SK-N-SH (cell line): ENCODE results near the gene DNAJA3. TPM values are rescaled to one million over a fixed set of nuclear protein-coding genes. Genes with fewer than 3 reads are reported as not detected.

Experiments
- CTCF ChIA-PET: fragments of 300-600, 350-600 bp; formaldehyde crosslinking; extraction: SDS; loops from one replicate; lab custom pipeline; 2021; lab: Yijun Ruan, JAX
- POLR2A ChIA-PET: fragments of 350-600 bp; sonication (Branson Sonifier 250); formaldehyde crosslinking; extraction: SDS; loops from one replicate; lab custom pipeline; 2020; ENCODE audit warnings: antibody characterized with exemption, inconsistent platforms; lab: Yijun Ruan, JAX
- DNase-seq: peaks from one replicate; pipeline ENCODE4 v3.0.0; 2012
- H2AFZ ChIP-seq: fragments of 200-600 bp; sonication (generic); 2 replicates; pipeline ENCODE4 v1.8.1; 2016; ENCODE audit warnings: antibody characterized with exemption, mild to moderate bottlenecking, low read depth
- H3F3A ChIP-seq: fragments of 200-600 bp; sonication (generic); replicated peaks from 2 replicates; pipeline ENCODE3; 2016; ENCODE audit warnings: antibody characterized with exemption, mild to moderate bottlenecking; ENCODE audit not compliant: insufficient read depth
- H3K27ac ChIP-seq, 2 experiments: fragments of 200-500 bp in 1 of 2; fragments of 200-600 bp in 1 of 2; sonication (Bioruptor generic) in 1 of 2; sonication (generic), shearing (Covaris generic) in 1 of 2; 2 replicates each; pipeline versions ENCODE4 v1.5.1 to v1.6.1; 2014 to 2016; ENCODE audit warnings: low read depth in 2 of 2, inconsistent platforms in 1 of 2, low read length in 1 of 2, mild to moderate bottlenecking in 1 of 2, mixed read lengths in 1 of 2
- H3K27me3 ChIP-seq: fragments of 200-600 bp; sonication (generic), shearing (Covaris generic); 2 replicates; pipeline ENCODE4 v1.6.1; 2016; ENCODE audit warnings: mixed run types; ENCODE audit not compliant: insufficient read depth
- H3K36me3 ChIP-seq, 2 experiments: fragments of 200-500 bp in 1 of 2; fragments of 200-600 bp in 1 of 2; sonication (Bioruptor generic) in 1 of 2; sonication (generic) in 1 of 2; replicated peaks in 1 of 2; 2 replicates each; pipeline versions ENCODE3 to v1.5.1; 2014 to 2016; ENCODE audit warnings: low read length in 1 of 2, mild to moderate bottlenecking in 1 of 2; ENCODE audit not compliant: insufficient read depth in 2 of 2, control insufficient read depth in 1 of 2
- H3K4me1 ChIP-seq, 2 experiments: fragments of 200-500 bp in 1 of 2; fragments of 200-600 bp in 1 of 2; sonication (Bioruptor generic) in 1 of 2; sonication (generic), shearing (Covaris generic) in 1 of 2; 2 replicates each; pipeline versions ENCODE4 v1.5.1 to v1.6.1; 2014 to 2016; ENCODE audit warnings: low read depth in 1 of 2, low read length in 1 of 2, mixed run types in 1 of 2; ENCODE audit not compliant: insufficient read depth in 2 of 2, control insufficient read depth in 1 of 2
- H3K4me2 ChIP-seq: fragments of 200-600 bp; sonication (generic), shearing (Covaris generic); 2 replicates; pipeline ENCODE4 v1.6.1; 2017; ENCODE audit warnings: mixed run types
- H3K4me3 ChIP-seq, 2 experiments: fragments of 200-500 bp in 1 of 2; fragments of 200-600 bp in 1 of 2; sonication (Bioruptor generic) in 1 of 2; sonication (generic), shearing (Covaris generic) in 1 of 2; 2 replicates each; pipeline versions ENCODE4 v1.5.1 to v1.8.1; 2014 to 2016; ENCODE audit warnings: low read depth in 2 of 2, inconsistent platforms in 1 of 2, low read length in 1 of 2, mild to moderate bottlenecking in 1 of 2, mixed read lengths in 1 of 2, moderate library complexity in 1 of 2
- H3K79me2 ChIP-seq: fragments of 200-600 bp; sonication (generic); 2 replicates; pipeline ENCODE4 v1.8.1; 2017; ENCODE audit warnings: mild to moderate bottlenecking; ENCODE audit not compliant: insufficient read depth
- H3K9ac ChIP-seq: fragments of 200-600 bp; sonication (generic); 2 replicates; pipeline ENCODE4 v1.6.1; 2017; ENCODE audit warnings: mixed run types
- H3K9me2 ChIP-seq: fragments of 200-600 bp; sonication (generic); 2 replicates; pipeline ENCODE4 v1.6.1; 2017; ENCODE audit warnings: mixed run types
- H3K9me3 ChIP-seq: fragments of 200-600 bp; sonication (generic); 2 replicates; pipeline ENCODE4 v1.6.1; 2017; ENCODE audit warnings: mixed run types, mild to moderate bottlenecking, moderate library complexity
- H4K20me1 ChIP-seq: fragments of 200-600 bp; sonication (generic); 2 replicates; pipeline ENCODE4 v1.6.1; 2017; ENCODE audit warnings: mild to moderate bottlenecking, mixed run types; ENCODE audit not compliant: insufficient read depth
- CHD2 ChIP-seq: fragments of 150-350 bp; IDR thresholded peaks from 2 replicates; pipeline ENCODE4 v1.6.1; 2018; ENCODE audit warnings: low read length; ENCODE audit not compliant: partially characterized antibody
- CTCF ChIP-seq: fragments of 200-600 bp; sonication (generic); IDR thresholded peaks from 2 replicates; pipeline ENCODE4 v1.6.1; 2017; ENCODE audit warnings: antibody characterized with exemption, mild to moderate bottlenecking, moderate library complexity
- EP300 ChIP-seq, 2 experiments: IDR thresholded peaks; 2 replicates each; pipeline versions ENCODE4 v1.4.0 to v1.6.1; 2012; ENCODE audit warnings: borderline replicate concordance in 1 of 2, low read depth in 1 of 2, low read length in 1 of 2
- GATA2 ChIP-seq: sonication (generic); formaldehyde crosslinking; IDR thresholded peaks from 2 replicates; pipeline ENCODE4 v1.5.0; 2020; ENCODE audit warnings: mild to moderate bottlenecking, missing genetic modification reagents
- IRF3 ChIP-seq: fragments of 150-350 bp; IDR thresholded peaks from 2 replicates; pipeline ENCODE4 v1.6.1; 2016; ENCODE audit warnings: mild to moderate bottlenecking, low read depth, low read length
- JUND ChIP-seq: IDR thresholded peaks from 2 replicates; pipeline ENCODE4 v1.4.0; 2012
- MEF2A ChIP-seq: IDR thresholded peaks from 2 replicates; pipeline ENCODE4 v1.4.0; 2012; ENCODE audit warnings: low read depth, borderline replicate concordance
- MXI1 ChIP-seq: IDR thresholded peaks from 2 replicates; pipeline ENCODE4 v1.6.1; 2012; ENCODE audit warnings: mild to moderate bottlenecking, low read depth, low read length, improper control_type of control experiment
- NRF1 ChIP-seq: IDR thresholded peaks from 2 replicates; pipeline ENCODE4 v1.6.1; 2012; ENCODE audit warnings: low read depth, mild to moderate bottlenecking, low read length
- RCOR1 ChIP-seq: fragments of 150-350 bp; IDR thresholded peaks from 2 replicates; pipeline ENCODE4 v1.6.1; 2017; ENCODE audit warnings: antibody characterized with exemption, low read length
- RFX5 ChIP-seq: IDR thresholded peaks from 2 replicates; pipeline ENCODE4 v1.6.1; 2012; ENCODE audit warnings: mild to moderate bottlenecking, improper control_type of control experiment, low read length
- RXRA ChIP-seq: IDR thresholded peaks from 2 replicates; pipeline ENCODE4 v1.4.0; 2012; ENCODE audit warnings: low read depth, mild to moderate bottlenecking, borderline replicate concordance
- SIN3A ChIP-seq: IDR thresholded peaks from 2 replicates; pipeline ENCODE4 v1.6.1; 2012; ENCODE audit warnings: low read depth, mild to moderate bottlenecking, low read length, moderate library complexity, borderline replicate concordance
- SMC3 ChIP-seq: IDR thresholded peaks from 2 replicates; pipeline ENCODE4 v1.6.1; 2012; ENCODE audit warnings: low read depth, low read length, improper control_type of control experiment
- TCF12 ChIP-seq: IDR thresholded peaks from 2 replicates; pipeline ENCODE4 v1.4.0; 2012
- WGBS: methylation state at CpG from one replicate; pipeline ENCODE4 v1.1.6; 2017; ENCODE audit warnings: low lambda C conversion rate; 5-methylcytosine and 5-hydroxymethylcytosine counted together
- polyA plus RNA-seq, 3 experiments: library from polyadenylated mRNA; depleted of rRNA; stranded (reverse); fragments of >200 nt; gene quantifications; 2 replicates each; pipeline ENCODE4 v1.2.3, GENCODE V29; 2012
- TF ChIP-seq, protein P1 (sequence below): fragments of 150-350 bp; IDR thresholded peaks from 2 replicates; pipeline ENCODE4 v1.6.1; 2017; ENCODE audit warnings: antibody characterized with exemption, low read length, low read depth, borderline replicate concordance
- TF ChIP-seq, protein P2 (sequence below): IDR thresholded peaks from 2 replicates; pipeline ENCODE4 v1.4.0; 2012; ENCODE audit warnings: low read depth, borderline replicate concordance
- TF ChIP-seq, protein P3 (sequence below): IDR thresholded peaks from 2 replicates; pipeline ENCODE4 v1.4.0; 2012; ENCODE audit warnings: low read depth, borderline replicate concordance

The DNAJA3 gene
- polyA plus RNA-seq, 1 of the 3 experiments (the other 2 are of a cell fraction): 52.6 TPM

DNA sequence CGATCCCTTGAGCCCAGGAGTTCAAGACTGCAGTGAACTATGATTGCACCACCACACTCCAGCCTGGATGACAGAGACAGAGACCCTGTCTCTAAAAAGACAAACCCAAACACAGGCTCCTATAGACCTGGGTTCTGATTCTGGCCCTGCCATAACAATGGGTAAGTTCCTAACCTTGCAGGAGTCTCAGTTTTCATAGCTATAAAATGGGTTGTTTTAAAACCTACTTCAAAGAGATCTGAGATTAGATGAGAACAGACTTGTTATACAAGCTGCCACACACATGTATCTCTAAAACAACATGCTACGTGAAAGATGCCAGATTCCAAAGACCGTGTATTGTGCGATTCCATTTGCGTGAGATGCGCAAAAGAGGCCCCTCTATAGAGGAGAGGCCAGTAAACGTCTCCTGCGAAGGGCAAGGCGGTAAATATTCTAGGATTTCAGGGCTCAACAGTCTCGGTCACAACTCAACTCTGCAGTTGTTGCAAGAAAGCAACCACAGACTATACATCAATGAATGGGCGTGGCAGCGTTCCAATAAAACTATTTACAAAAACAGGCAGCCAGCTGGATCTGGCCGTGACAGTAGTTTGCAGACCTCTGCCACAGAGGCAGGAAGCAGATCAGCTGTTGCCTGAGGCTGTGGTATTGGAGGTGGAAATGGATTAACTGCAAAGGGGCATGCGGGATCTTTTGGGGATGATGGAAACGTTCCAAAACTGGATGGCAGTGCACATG lies 15.2 kb upstream of the DNAJA3 start:
- Histone ChIP-seq H3K27me3 (no peaks in the 10 kb centered on the region), H3K4me2 (no peak overlapping the region), H3K9ac (no peak overlapping the region), H3K9me3 (no peaks in the 10 kb centered on the region), H3K4me3 (no peak overlapping the region), H3F3A (no peaks in the 10 kb centered on the region), H3K9me2 (no peaks in the 10 kb centered on the region), H3K27ac (no peak overlapping the region; a peak in 1 of 4 replicates), H3K36me3 (peaks cover 0 to 16% of the 10 kb centered on the region in 2 experiments), H3K79me2 (peaks cover 33% of the 10 kb centered on the region; the same call in 1 of the 2 replicates), H4K20me1 (peaks cover 7% of the 10 kb centered on the region), H3K4me1 (peaks cover 6 to 24% of the 10 kb centered on the region in 2 experiments; a peak in 1 of 4 replicates), H2AFZ (no peak overlapping the region)
- DNase-seq: peak; percentile 76
- 79% methylated on average over 15 of the region's 15 CpGs for WGBS
- TF ChIP-seq MXI1 (peak; percentile 75), CHD2 (peak; percentile 29), CTCF (no peak), RCOR1 (0 out of 2 replicates have a peak, but pooled peaks have one; percentile 51), EP300 (IDR thresholded peaks at IDR 0.05; ENCODE audit: borderline replicate concordance in 1 of 2, low read depth in 1 of 2, low read length in 1 of 2) (peak in 1 of 2 experiments; percentile 70; a peak in 1 of 4 replicates)
- ChIA-PET POLR2A (interaction anchor here (0.6 to 1.0 kb wide), 2 partner anchors 37 to 49 kb away, joined by 3 to 4 read pairs; no protein-coding TSS in a partner anchor), CTCF (interaction anchor here (0.9 to 13.6 kb wide), 7 partner anchors 8 to 156 kb away, joined by 3 to 189 read pairs (median 6); no protein-coding TSS in a partner anchor)

GRCh38 chr16:4411684-4412083 lies 14.0 kb upstream of the DNAJA3 start:
- H3K4me3 ChIP-seq: no peak overlapping the region
- H4K20me1 ChIP-seq: peaks cover 7% of the 10 kb centered on the region
- no peak overlapping the region for H2AFZ ChIP-seq
- no peaks in the 10 kb centered on the region for H3K9me3 ChIP-seq
- no peak overlapping the region for H3K9ac ChIP-seq
- POLR2A ChIA-PET: no interaction called here
- DNase-seq: peak; percentile 37
- 87% methylated on average over 9 of the region's 16 CpGs for WGBS
- peaks cover 0 to 16% of the 10 kb centered on the region in 2 experiments for H3K36me3 ChIP-seq
- H3K9me2 ChIP-seq: no peaks in the 10 kb centered on the region
- CTCF ChIA-PET: interaction anchor here (1.8 to 13.6 kb wide), 4 partner anchors 9 to 53 kb away, joined by 4 to 189 read pairs (median 38); no protein-coding TSS in a partner anchor
- H3K27ac ChIP-seq: peak overlapping the region in 1 of 2 experiments; percentile 51; a peak in 1 of 4 replicates
- no peaks in the 10 kb centered on the region for H3K27me3 ChIP-seq
- H3K79me2 ChIP-seq: peaks cover 37% of the 10 kb centered on the region; the same call in 1 of the 2 replicates
- no peak overlapping the region for H3K4me2 ChIP-seq
- H3K4me1 ChIP-seq: peaks cover 6 to 26% of the 10 kb centered on the region in 2 experiments; a peak in 1 of 4 replicates
- H3F3A ChIP-seq: no peaks in the 10 kb centered on the region
- TF ChIP-seq IRF3 (no peak), EP300 (IDR thresholded peaks at IDR 0.05; ENCODE audit: borderline replicate concordance in 1 of 2, low read depth in 1 of 2, low read length in 1 of 2) (no peak), RFX5 (no peak), RXRA (no peak), NRF1 (no peak), RCOR1 (no peak), MXI1 (no peak), TCF12 (no peak), GATA2 (CRISPR knock-in tag) (no peak), SMC3 (no peak), SIN3A (no peak), JUND (no peak), MEF2A (no peak)
- TF ChIP-seq, protein P1, sequence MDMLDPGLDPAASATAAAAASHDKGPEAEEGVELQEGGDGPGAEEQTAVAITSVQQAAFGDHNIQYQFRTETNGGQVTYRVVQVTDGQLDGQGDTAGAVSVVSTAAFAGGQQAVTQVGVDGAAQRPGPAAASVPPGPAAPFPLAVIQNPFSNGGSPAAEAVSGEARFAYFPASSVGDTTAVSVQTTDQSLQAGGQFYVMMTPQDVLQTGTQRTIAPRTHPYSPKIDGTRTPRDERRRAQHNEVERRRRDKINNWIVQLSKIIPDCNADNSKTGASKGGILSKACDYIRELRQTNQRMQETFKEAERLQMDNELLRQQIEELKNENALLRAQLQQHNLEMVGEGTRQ: no peak
- TF ChIP-seq, protein P2, sequence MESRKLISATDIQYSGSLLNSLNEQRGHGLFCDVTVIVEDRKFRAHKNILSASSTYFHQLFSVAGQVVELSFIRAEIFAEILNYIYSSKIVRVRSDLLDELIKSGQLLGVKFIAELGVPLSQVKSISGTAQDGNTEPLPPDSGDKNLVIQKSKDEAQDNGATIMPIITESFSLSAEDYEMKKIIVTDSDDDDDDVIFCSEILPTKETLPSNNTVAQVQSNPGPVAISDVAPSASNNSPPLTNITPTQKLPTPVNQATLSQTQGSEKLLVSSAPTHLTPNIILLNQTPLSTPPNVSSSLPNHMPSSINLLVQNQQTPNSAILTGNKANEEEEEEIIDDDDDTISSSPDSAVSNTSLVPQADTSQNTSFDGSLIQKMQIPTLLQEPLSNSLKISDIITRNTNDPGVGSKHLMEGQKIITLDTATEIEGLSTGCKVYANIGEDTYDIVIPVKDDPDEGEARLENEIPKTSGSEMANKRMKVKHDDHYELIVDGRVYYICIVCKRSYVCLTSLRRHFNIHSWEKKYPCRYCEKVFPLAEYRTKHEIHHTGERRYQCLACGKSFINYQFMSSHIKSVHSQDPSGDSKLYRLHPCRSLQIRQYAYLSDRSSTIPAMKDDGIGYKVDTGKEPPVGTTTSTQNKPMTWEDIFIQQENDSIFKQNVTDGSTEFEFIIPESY: no peak
- TF ChIP-seq, protein P3, sequence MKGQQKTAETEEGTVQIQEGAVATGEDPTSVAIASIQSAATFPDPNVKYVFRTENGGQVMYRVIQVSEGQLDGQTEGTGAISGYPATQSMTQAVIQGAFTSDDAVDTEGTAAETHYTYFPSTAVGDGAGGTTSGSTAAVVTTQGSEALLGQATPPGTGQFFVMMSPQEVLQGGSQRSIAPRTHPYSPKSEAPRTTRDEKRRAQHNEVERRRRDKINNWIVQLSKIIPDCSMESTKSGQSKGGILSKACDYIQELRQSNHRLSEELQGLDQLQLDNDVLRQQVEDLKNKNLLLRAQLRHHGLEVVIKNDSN: no peak
